Urinary bladder (tissue), 4 donors: ENCODE measurements around the gene CACFD1. TPM values are rescaled to one million over a fixed set of nuclear protein-coding genes. Genes with fewer than 3 reads are reported as not detected.
"Not testable (repeated sequence)": the region's sequence is repeated elsewhere in the genome, so short reads cannot be mapped to it uniquely, and the experiment has no call there.

Source experiments
- DNase-seq: peaks from one replicate; pipeline ENCODE4 v3.0.0-alpha.2; 2015; ENCODE audit errors: extremely low spot score
- H3K27ac ChIP-seq: one replicate; pipeline ENCODE4 v1.5.1; 2013; ENCODE audit warnings: low read depth, mild to moderate bottlenecking, moderate library complexity
- H3K36me3 ChIP-seq: one replicate; pipeline ENCODE4 v1.6.1; 2013; ENCODE audit warnings: mild to moderate bottlenecking, moderate library complexity; ENCODE audit not compliant: insufficient read depth
- H3K4me1 ChIP-seq: one replicate; pipeline ENCODE4 v1.6.1; 2013; ENCODE audit warnings: mild to moderate bottlenecking, moderate library complexity; ENCODE audit not compliant: insufficient read depth
- H3K4me3 ChIP-seq: one replicate; pipeline ENCODE4 v1.5.1; 2013; ENCODE audit warnings: low read depth, low read length
- WGBS: extraction: QIAGEN DNeasy Blood & Tissue Kit; methylation state at CpG from one replicate; pipeline ENCODE4 v1.1.7; 2013; 5-methylcytosine and 5-hydroxymethylcytosine counted together
- polyA plus RNA-seq: library from polyadenylated mRNA; stranded (reverse); fragments of 200-250 nt; gene quantifications from one replicate; pipeline ENCODE4 v1.2.3, GENCODE V29; 2013
- total RNA-seq: library from RNA; depleted of rRNA; stranded (reverse); fragments of >200 nt; gene quantifications from one replicate; pipeline ENCODE4 v1.2.3, GENCODE V29; 2014
- donor health status: healthy with polysubstance abuse.
- donor health status: healthy.

CACFD1 gene
- total and polyA plus RNA-seq, 2 donors = 5.9 to 19.5 TPM

DNA sequence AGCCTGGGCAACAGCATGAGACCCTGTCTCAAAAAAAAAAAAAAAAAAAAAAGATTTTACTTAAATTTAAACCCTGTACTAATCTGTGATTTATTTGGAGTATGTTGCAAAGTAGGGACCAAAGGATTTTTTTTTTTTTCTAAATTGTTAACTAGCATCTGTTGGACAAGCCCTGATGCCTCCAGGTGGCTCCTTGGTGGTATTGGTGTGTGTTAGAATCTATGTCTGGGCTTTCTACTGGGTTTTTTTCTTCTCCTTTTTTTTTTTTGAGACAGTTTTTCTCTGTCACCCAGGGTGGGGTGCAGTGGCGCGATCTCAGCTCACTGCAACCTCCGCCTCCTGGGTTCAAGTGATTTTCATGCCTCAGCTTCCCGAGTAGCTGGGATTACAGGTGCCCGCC, 7.9 kb upstream of the CACFD1 start:
- not testable (repeated sequence) for H3K36me3 ChIP-seq, H3K4me1 ChIP-seq, H3K27ac ChIP-seq, H3K4me3 ChIP-seq, DNase-seq
- 95% methylated on average over 5 of the region's 5 CpGs for WGBS

DNA sequence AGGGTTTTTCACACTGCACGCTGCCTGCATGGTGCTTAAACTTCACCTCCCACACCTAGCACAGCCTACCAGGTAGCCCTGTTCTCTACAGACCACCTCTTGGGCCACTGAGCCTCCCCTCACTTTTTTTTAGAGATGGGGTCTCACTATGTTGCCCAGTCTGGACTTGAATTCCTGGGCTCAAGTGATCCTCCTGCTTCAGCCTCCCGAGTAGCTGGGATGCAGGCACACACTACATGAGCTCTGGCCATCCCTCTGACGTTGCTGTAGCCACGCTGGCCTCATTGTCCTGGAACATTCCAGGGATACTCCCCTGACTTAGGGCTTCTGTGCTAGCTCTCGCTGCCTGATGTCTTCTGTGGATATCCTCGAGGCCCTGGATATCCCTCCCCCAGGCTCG, 7.2 kb upstream of the CACFD1 start:
- no peak for DNase-seq
- 92% methylated on average over 7 of the region's 7 CpGs for WGBS
- no peaks in the 10 kb centered on the region for H3K4me1 ChIP-seq

DNA sequence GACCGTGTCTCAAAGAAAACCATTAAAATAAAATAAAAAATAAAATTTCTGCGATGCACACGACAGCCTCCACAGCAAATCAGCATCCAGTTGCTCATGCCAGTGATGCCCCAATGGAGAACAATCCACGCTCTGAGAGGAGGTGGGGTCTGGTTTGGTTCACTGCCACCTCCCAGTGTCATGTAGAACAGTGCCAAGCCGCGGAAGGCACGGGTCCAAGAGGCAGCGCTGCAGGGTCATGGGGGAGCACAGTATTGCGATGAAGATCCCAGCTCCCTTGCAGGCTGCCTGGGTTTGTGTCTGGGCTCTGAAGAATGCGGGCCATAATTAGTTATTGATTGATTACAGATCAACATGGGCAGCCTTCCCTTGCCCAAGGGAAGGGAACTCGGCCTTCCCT, 6.1 kb upstream of the CACFD1 start:
- DNase-seq = no peak
- no peaks in the 10 kb centered on the region for H3K36me3 ChIP-seq
- no peak overlapping the region for H3K27ac ChIP-seq
- 78% methylated on average over 11 of the region's 11 CpGs for WGBS
- H3K4me1 ChIP-seq = no peaks in the 10 kb centered on the region
- H3K4me3 ChIP-seq = no peak overlapping the region

More for the DNA sequence above, 7.2 kb upstream of the CACFD1 start:
- Histone ChIP-seq H3K27ac (no peak overlapping the region), H3K4me3 (no peak overlapping the region), H3K36me3 (no peaks in the 10 kb centered on the region)

DNA sequence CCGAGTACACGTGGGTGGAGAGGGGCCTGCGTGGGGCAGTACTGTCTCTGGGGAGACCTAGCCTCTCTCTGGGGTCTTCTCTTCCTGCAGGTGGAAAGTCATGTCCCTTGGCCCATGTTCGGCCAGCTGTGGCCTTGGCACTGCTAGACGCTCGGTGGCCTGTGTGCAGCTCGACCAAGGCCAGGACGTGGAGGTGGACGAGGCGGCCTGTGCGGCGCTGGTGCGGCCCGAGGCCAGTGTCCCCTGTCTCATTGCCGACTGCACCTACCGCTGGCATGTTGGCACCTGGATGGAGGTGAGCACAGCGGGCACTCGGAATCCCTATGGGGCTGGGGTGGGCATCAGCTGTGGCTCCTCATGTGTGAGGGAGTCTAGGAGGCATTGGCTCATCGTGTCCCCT, 5.5 kb upstream of the CACFD1 start:
- no peak overlapping the region for H3K27ac ChIP-seq
- H3K36me3 ChIP-seq = no peaks in the 10 kb centered on the region
- WGBS = 91% methylated on average over 19 of the region's 19 CpGs
- H3K4me1 ChIP-seq = no peaks in the 10 kb centered on the region
- DNase-seq = no peak
- H3K4me3 ChIP-seq = no peak overlapping the region

DNA sequence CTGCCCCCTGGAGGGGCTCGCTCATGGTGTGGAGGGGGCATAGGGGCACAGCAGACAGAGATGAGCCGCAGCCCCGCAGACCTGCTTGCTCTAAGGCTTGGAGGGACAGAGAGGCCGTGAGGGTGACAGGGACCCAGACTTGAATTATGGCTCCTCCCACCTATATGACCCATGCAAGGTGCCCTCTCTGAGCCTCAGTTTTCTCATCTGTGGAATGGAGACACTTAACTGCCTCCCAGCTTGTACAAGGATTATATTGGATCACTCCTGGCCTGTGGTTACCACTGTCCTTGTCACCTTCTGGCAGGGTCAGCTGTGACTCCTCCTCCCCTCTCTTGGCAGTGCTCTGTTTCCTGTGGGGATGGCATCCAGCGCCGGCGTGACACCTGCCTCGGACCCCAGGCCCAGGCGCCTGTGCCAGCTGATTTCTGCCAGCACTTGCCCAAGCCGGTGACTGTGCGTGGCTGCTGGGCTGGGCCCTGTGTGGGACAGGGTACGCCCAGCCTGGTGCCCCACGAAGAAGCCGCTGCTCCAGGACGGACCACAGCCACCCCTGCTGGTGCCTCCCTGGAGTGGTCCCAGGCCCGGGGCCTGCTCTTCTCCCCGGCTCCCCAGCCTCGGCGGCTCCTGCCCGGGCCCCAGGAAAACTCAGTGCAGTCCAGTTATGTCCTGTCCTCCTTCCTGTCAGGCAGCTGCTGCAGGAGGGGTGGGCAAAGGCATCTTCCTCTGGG, 4.7 kb upstream of the CACFD1 start:
- no peak for DNase-seq
- no peak overlapping the region for H3K27ac ChIP-seq
- no peak overlapping the region for H3K4me3 ChIP-seq
- H3K36me3 ChIP-seq = no peaks in the 10 kb centered on the region
- WGBS = 92% methylated on average over 20 of the region's 20 CpGs
- no peaks in the 10 kb centered on the region for H3K4me1 ChIP-seq

DNA sequence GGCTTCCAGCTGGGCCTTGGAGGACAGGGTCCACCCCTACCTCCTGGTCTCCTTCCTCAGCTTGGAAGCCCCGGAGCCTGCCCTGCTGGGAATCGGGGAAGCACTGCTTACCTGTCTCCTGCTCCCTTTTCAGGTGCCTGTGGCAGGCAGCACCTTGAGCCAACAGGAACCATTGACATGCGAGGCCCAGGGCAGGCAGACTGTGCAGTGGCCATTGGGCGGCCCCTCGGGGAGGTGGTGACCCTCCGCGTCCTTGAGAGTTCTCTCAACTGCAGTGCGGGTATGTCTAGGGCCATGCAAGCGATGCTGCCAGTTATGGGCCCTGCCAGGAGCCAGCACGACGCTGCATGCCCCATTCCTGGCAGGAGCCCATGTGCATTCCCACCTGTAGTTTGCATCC, 3.8 kb upstream of the CACFD1 start:
- no peak for DNase-seq
- no peaks in the 10 kb centered on the region for H3K36me3 ChIP-seq
- H3K4me3 ChIP-seq = no peak overlapping the region
- no peak overlapping the region for H3K27ac ChIP-seq
- no peaks in the 10 kb centered on the region for H3K4me1 ChIP-seq
- WGBS = 95% methylated on average over 11 of the region's 11 CpGs

DNA sequence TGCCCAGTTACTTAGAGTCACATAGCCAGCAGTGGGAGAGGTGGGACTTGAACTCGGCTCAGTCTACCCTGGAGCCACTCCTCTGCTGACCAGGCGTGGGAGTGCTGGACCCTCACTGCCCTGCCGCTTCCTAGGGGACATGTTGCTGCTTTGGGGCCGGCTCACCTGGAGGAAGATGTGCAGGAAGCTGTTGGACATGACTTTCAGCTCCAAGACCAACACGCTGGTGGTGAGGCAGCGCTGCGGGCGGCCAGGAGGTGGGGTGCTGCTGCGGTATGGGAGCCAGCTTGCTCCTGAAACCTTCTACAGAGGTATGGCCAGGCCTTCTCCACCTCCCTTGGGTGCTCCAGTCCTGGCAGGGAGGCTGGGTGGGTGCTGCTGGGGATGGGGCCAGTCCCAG, 3.4 kb upstream of the CACFD1 start:
- H3K4me1 ChIP-seq = no peaks in the 10 kb centered on the region
- no peak overlapping the region for H3K4me3 ChIP-seq
- no peak for DNase-seq
- no peaks in the 10 kb centered on the region for H3K36me3 ChIP-seq
- 95% methylated on average over 9 of the region's 9 CpGs for WGBS
- no peak overlapping the region for H3K27ac ChIP-seq

DNA sequence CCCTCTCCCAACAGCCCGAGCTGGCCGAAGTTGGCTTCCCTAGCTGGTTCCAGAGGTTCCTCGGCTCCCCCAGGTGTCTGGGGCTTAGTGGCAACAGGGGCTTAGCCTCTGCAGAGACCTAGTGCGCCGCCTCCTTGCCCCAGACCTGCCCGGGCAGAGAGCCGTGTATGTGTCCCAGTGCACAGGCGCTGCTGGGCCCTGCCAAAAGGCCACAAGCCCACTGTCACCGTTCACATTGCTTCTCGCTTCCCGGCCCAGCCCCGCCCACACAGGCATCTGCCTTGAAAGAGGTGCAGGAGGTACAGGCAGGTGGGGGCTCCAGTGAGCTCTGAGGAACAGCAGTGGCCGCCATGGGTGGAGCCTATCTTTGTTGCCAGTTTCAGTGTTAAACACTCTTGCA, 2.5 kb upstream of the CACFD1 start:
- Histone ChIP-seq H3K4me1 (no peaks in the 10 kb centered on the region), H3K36me3 (no peaks in the 10 kb centered on the region), H3K4me3 (no peak overlapping the region), H3K27ac (no peak overlapping the region)
- whole genome bisulfite sequencing = 92% methylated on average over 13 of the region's 13 CpGs
- DNase-seq = no peak

DNA sequence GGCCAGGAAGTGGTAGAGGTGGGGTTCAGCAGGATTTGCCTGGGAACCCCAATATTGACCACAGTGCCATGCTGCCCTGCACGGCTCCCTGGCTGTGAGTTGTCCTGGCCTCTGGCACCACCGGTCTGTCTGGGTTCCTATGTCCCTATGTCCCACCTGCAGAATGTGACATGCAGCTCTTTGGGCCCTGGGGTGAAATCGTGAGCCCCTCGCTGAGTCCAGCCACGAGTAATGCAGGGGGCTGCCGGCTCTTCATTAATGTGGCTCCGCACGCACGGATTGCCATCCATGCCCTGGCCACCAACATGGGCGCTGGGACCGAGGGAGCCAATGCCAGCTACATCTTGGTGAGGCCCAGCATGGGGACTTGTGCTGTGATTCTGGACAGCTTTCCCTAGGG, 2.0 kb upstream of the CACFD1 start:
- Histone ChIP-seq H3K36me3 (no peaks in the 10 kb centered on the region), H3K4me1 (no peaks in the 10 kb centered on the region), H3K4me3 (no peak overlapping the region), H3K27ac (no peak overlapping the region)
- no peak for DNase-seq
- 97% methylated on average over 11 of the region's 11 CpGs for WGBS

DNA sequence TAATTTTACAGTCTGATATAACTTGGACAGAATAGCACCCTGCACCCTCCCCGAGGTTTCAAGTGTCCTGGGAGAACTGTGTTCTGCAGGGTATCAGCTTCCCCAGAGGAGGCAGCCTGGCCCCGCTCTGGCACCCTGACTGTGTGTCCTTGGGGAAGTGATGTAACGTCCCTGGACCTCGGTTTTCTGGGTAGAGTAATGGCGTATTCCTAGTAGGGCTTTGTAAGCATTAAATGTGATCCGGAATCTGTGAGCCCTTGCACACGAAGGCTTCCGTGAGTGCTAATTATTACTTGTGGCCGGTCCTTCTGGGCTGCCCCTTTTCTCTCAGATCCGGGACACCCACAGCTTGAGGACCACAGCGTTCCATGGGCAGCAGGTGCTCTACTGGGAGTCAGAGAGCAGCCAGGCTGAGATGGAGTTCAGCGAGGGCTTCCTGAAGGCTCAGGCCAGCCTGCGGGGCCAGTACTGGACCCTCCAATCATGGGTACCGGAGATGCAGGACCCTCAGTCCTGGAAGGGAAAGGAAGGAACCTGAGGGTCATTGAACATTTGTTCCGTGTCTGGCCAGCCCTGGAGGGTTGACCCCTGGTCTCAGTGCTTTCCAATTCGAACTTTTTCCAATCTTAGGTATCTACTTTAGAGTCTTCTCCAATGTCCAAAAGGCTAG, 1.0 kb upstream of the CACFD1 start:
- no peak overlapping the region for H3K27ac ChIP-seq
- no peaks in the 10 kb centered on the region for H3K36me3 ChIP-seq
- peak overlapping the region; percentile 61 for H3K4me3 ChIP-seq
- 79% methylated on average over 16 of the region's 16 CpGs for WGBS
- no peak for DNase-seq
- no peaks in the 10 kb centered on the region for H3K4me1 ChIP-seq

DNA sequence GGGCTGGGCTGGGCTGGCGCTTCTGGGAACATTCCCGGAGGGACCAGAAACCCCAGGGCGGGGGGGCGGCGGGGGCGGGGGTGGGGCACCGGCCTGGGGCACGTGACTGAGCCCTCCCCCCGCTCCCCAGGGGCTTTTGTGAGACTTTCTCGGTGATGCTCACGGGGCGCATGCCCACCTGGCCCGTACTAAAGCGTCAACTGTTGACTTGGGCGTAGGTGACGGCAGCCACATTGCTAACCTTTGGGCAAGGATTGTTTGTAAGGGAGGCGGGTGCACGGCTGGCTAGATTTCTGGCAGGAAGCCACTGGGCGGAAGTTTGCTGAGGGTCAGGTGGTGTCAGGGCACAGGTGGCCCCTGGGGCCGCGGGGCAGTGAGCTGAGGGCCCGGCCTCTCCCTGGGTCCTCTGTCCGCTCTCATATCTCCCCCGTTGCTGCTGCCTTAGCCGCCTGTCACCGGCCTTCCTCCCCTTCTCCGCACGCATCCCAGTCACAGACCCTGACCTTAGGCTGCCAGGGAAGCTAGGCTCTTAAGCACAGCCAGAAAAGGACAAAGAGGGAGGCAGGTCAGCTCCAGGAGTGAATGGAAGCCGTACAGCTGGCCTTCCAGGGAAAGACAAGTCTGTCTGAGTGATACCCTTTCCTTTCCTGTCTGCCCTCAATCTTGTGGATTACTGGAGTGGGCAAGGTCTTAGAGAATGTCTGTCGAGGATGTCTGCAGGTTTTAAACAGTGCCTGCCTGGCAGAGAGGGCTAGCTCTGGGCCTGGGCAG, 812 bp downstream of the CACFD1 start:
- Histone ChIP-seq H3K27ac (peak overlapping the region; percentile 51), H3K4me3 (peak overlapping the region; percentile 61), H3K4me1 (no peaks in the 10 kb centered on the region), H3K36me3 (no peaks in the 10 kb centered on the region)
- WGBS = 13% methylated on average over 30 of the region's 30 CpGs
- DNase-seq = peak; percentile 49

DNA sequence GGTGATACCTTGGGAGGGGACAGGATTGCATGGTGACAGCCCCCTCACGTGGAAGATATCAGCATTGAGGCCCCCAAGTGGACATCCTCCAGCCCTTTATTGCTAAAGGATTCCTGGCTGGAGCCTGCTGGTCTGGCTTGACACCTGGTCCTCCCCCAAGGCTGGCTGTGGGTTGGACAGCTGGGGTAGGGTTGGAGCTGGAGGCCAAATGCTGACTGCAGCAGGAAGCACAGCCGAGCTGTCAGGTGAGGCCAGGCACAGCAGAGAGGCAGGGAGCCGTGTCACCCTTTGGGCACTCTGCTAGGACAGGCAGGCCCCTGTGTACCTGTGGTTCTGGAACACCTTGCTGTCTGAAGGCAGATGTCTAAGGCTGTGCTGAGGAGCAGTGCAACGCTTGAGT, 2.2 kb downstream of the CACFD1 start:
- no peaks in the 10 kb centered on the region for H3K36me3 ChIP-seq
- no peak overlapping the region for H3K4me3 ChIP-seq
- WGBS = 71% methylated on average over 4 of the region's 4 CpGs
- H3K4me1 ChIP-seq = no peaks in the 10 kb centered on the region
- no peak overlapping the region for H3K27ac ChIP-seq
- DNase-seq = no peak

DNA sequence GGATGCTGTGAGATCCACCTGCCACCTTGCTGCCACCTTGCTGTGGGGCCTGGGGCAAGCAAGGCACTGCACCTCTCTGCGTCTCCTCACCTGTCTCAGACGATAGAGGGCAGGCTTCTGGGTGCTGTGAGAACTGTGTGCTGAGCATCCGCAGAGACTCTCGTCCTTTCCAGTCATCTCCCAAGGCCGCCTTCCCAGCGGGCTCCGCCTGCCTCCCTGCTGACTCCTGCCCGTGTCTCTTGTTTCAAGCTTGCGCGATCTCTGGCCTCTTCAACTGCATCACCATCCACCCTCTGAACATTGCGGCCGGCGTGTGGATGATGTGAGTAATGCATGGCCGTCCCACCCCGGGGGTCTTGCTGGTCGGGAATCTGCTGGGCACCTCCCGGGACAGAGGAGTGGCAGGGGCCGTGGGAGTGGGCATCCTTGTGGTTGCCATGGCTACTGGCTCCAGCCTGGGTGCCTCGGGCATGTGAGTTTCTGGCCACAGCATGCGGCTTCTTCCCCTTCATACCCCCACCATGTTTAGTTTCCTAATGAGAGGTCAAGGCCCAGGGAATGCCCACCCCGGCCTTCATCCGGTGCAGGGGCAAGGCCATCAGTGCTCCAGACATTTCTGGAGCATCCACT, 3.6 kb downstream of the CACFD1 start:
- DNase-seq = no peak
- WGBS = 87% methylated on average over 22 of the region's 22 CpGs
- Histone ChIP-seq H3K4me1 (no peaks in the 10 kb centered on the region), H3K36me3 (no peaks in the 10 kb centered on the region), H3K27ac (no peak overlapping the region), H3K4me3 (no peak overlapping the region)
